Measurements from ENCODE around the gene ASMT.

ASMT gene

GRCh38 chrX:1581132-1581531, 33.7 kb upstream of the ASMT start:
- TF ChIP-seq POLR2AphosphoS5 (IDR thresholded peaks at IDR 0.05; ENCODE audit: low read depth, low read length), result no peak
- TF ChIP-seq SIN3A (IDR thresholded peaks at IDR 0.05; ENCODE audit: borderline replicate concordance, insufficient read depth, low read length), result no peak
- TF ChIP-seq FOXP2 (optimal IDR thresholded peaks at IDR 0.05; ENCODE audit: borderline replicate concordance, extremely low read depth, extremely low read length, insufficient read depth), result no peak
- no peak for TF ChIP-seq TAF1 (IDR thresholded peaks at IDR 0.05; ENCODE audit: borderline replicate concordance, insufficient read depth, low read length)
- TF ChIP-seq REST (IDR thresholded peaks at IDR 0.05; ENCODE audit: insufficient read depth in 1 of 2, low read depth in 2 of 2, low read length in 2 of 2), result no peak

GRCh38 chrX:1582686-1583437, 32.0 kb upstream of the ASMT start:
- TF ChIP-seq POLR2AphosphoS5 (IDR thresholded peaks at IDR 0.05; ENCODE audit: low read depth, low read length) (no peak), FOXP2 (optimal IDR thresholded peaks at IDR 0.05; ENCODE audit: borderline replicate concordance, extremely low read depth, extremely low read length, insufficient read depth) (no peak), SIN3A (IDR thresholded peaks at IDR 0.05; ENCODE audit: borderline replicate concordance, insufficient read depth, low read length) (no peak), TAF1 (IDR thresholded peaks at IDR 0.05; ENCODE audit: borderline replicate concordance, insufficient read depth, low read length) (no peak)

- TF ChIP-seq TAF1 (IDR thresholded peaks at IDR 0.05; ENCODE audit: borderline replicate concordance, insufficient read depth, low read length) (no peak), POLR2AphosphoS5 (IDR thresholded peaks at IDR 0.05; ENCODE audit: low read depth, low read length) (no peak), SIN3A (IDR thresholded peaks at IDR 0.05; ENCODE audit: borderline replicate concordance, insufficient read depth, low read length) (no peak), FOXP2 (optimal IDR thresholded peaks at IDR 0.05; ENCODE audit: borderline replicate concordance, extremely low read depth, extremely low read length, insufficient read depth) (no peak), REST (IDR thresholded peaks at IDR 0.05; ENCODE audit: insufficient read depth in 1 of 2, low read depth in 2 of 2, low read length in 2 of 2) (no peak)
Measured at GRCh38 chrX:1584237-1585011, 30.4 kb upstream of the ASMT start.

- TF ChIP-seq POLR2AphosphoS5 (IDR thresholded peaks at IDR 0.05; ENCODE audit: low read depth, low read length) (no peak), FOXP2 (optimal IDR thresholded peaks at IDR 0.05; ENCODE audit: borderline replicate concordance, extremely low read depth, extremely low read length, insufficient read depth) (no peak), TAF1 (IDR thresholded peaks at IDR 0.05; ENCODE audit: borderline replicate concordance, insufficient read depth, low read length) (no peak), SIN3A (IDR thresholded peaks at IDR 0.05; ENCODE audit: borderline replicate concordance, insufficient read depth, low read length) (no peak), REST (IDR thresholded peaks at IDR 0.05; ENCODE audit: insufficient read depth in 1 of 2, low read depth in 2 of 2, low read length in 2 of 2) (no peak)
Measured at GRCh38 chrX:1587161-1587560, 27.7 kb upstream of the ASMT start.

- TF ChIP-seq TAF1 (IDR thresholded peaks at IDR 0.05; ENCODE audit: borderline replicate concordance, insufficient read depth, low read length) (no peak), POLR2AphosphoS5 (IDR thresholded peaks at IDR 0.05; ENCODE audit: low read depth, low read length) (no peak), REST (IDR thresholded peaks at IDR 0.05; ENCODE audit: insufficient read depth in 1 of 2, low read depth in 2 of 2, low read length in 2 of 2) (no peak)
Measured at GRCh38 chrX:1589356-1590130, 25.3 kb upstream of the ASMT start.
